Lung (tissue), 12 donors: Measurements from ENCODE around the gene KLK11. TPM values are rescaled to one million over a fixed set of nuclear protein-coding genes. Genes with fewer than 3 reads are reported as not detected.

Source experiments
- ATAC-seq: fragments of 200-7000 bp; cut with Tn5 transposase; one replicate; pipeline ENCODE4 v1.9.1; 2020; ENCODE audit warnings: moderate number of reproducible peaks; ENCODE audit not compliant: insufficient read depth, low FRiP score
- DNase-seq, 3 donors: peaks; one replicate each; pipeline ENCODE4 v3.0.0-alpha.2; 2013 to 2017
- H3K27ac ChIP-seq, 2 donors: one replicate each; pipeline ENCODE4 v1.5.1; 2013; ENCODE audit warnings: mild to moderate bottlenecking in 2 of 2, moderate library complexity in 2 of 2, control low read depth in 1 of 2, inconsistent platforms in 1 of 2, low read depth in 1 of 2, low read length in 1 of 2
- H3K27me3 ChIP-seq, 3 donors: one replicate each; pipeline ENCODE4 v1.5.1; 2013; ENCODE audit warnings: low read length in 2 of 3; ENCODE audit not compliant: control insufficient read depth in 3 of 3, insufficient read depth in 3 of 3
- H3K36me3 ChIP-seq, 4 donors: one replicate each; pipeline ENCODE4 v1.5.1; 2013; ENCODE audit warnings: low read length in 4 of 4, mild to moderate bottlenecking in 1 of 4, moderate library complexity in 1 of 4; ENCODE audit not compliant: control insufficient read depth in 4 of 4, insufficient read depth in 4 of 4
- H3K4me1 ChIP-seq, 5 donors: one replicate each; pipeline ENCODE4 v1.5.1; 2013; ENCODE audit warnings: low read length in 5 of 5, mild to moderate bottlenecking in 2 of 5, moderate library complexity in 1 of 5; ENCODE audit not compliant: control insufficient read depth in 5 of 5, insufficient read depth in 5 of 5
- H3K4me3 ChIP-seq: one replicate; pipeline ENCODE4 v1.5.1; 2013; ENCODE audit warnings: mild to moderate bottlenecking, control low read depth, moderate library complexity
- H3K9ac ChIP-seq, 2 donors: one replicate each; pipeline ENCODE4 v1.5.1; 2013; ENCODE audit warnings: low read length in 2 of 2, control low read depth in 1 of 2; ENCODE audit not compliant: insufficient read depth in 1 of 2
- H3K9me3 ChIP-seq, 4 donors: one replicate each; pipeline ENCODE4 v1.5.1; 2013; ENCODE audit warnings: low read length in 3 of 4, mild to moderate bottlenecking in 1 of 4, moderate library complexity in 1 of 4; ENCODE audit not compliant: control insufficient read depth in 4 of 4, insufficient read depth in 3 of 4
- WGBS, 2 donors: extraction: QIAGEN DNeasy Blood & Tissue Kit; methylation state at CpG; one replicate each; pipeline ENCODE4 v1.1.7; 2013; 5-methylcytosine and 5-hydroxymethylcytosine counted together
- polyA plus RNA-seq, 2 donors: library from polyadenylated mRNA; stranded (reverse); fragments of 200-250 nt; gene quantifications; one replicate each; pipeline ENCODE4 v1.2.1, GENCODE V29; 2013
- total RNA-seq, 2 donors: library from RNA; depleted of rRNA in 1 of 2; stranded (reverse); fragments of >200 nt in 1 of 2; gene quantifications; one replicate each; pipeline ENCODE4 v1.2.1, GENCODE V29; 2014 to 2021
- TF ChIP-seq, protein P1 (sequence below): IDR thresholded peaks from 2 replicates; pipeline ENCODE4 v1.5.1; 2012; ENCODE audit warnings: mild to moderate bottlenecking; ENCODE audit errors: control extremely low read depth, extremely low read depth
- donor health status: control.
- donor health status: control.
- donor health status: Bipolar disorder and iron deficiency.
- donor health status: healthy.
- donor health status: DM: yes; HTN: yes; CAD: no.

The KLK11 gene
- total and polyA plus RNA-seq, 4 donors: 14.1 to 38.6 (median 19.5) TPM

DNA sequence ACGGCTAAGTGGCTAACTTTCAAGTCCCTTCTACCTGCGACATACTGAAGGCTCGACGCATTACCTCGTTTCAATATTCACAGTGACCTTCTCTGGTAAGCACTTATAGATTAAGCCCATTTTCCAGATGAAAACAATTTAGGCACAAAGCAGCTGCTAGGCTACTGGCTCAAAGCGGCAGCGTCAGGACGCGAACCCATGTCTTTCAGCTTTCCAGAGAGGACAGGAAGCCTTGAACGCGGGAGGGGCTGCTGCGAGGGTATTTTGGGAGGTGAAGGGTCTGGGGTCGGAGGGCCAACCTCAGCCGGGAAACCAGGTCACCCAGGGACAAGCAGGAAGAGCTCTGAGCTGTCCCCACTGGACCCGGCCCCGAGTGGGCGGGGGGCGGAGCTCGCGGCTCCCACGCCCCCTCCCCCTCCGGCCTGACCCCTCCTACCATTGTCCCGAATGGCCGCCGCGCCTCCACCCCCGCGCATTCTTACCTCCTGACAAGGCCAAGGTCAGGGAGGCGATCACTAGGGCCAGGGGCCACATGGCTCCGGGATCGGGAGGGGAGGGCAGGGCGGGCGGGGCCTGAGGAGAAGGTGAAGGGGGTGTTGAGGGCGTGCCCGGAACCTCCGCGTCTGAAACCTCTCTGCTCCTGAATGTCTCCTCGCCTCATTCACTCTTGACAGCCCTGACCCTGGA is 38.3 kb upstream of the KLK11 start, which contains the start of gene KLK13:
Gene KLK13, minus strand, starts transcription at position 559 of the 687 bp plus-strand sequence. Its CDS starts 25 bp downstream, at position 534.
- peaks cover 0 to 6% (median 5%) of the 10 kb centered on the region in 3 donors for H3K27me3 ChIP-seq
- ATAC-seq: peak; percentile 34
- 15 to 16% methylated on average over 34 to 38 of the region's 38 CpGs for WGBS, 2 donors
- DNase-seq: peak in 1 of 3 donors; percentile 4
- no peak within 1 kb of the TSS for H3K9ac ChIP-seq
- TF ChIP-seq, protein P1, sequence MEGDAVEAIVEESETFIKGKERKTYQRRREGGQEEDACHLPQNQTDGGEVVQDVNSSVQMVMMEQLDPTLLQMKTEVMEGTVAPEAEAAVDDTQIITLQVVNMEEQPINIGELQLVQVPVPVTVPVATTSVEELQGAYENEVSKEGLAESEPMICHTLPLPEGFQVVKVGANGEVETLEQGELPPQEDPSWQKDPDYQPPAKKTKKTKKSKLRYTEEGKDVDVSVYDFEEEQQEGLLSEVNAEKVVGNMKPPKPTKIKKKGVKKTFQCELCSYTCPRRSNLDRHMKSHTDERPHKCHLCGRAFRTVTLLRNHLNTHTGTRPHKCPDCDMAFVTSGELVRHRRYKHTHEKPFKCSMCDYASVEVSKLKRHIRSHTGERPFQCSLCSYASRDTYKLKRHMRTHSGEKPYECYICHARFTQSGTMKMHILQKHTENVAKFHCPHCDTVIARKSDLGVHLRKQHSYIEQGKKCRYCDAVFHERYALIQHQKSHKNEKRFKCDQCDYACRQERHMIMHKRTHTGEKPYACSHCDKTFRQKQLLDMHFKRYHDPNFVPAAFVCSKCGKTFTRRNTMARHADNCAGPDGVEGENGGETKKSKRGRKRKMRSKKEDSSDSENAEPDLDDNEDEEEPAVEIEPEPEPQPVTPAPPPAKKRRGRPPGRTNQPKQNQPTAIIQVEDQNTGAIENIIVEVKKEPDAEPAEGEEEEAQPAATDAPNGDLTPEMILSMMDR: no peak
- H3K4me3 ChIP-seq: no peak within 1 kb of the TSS
- H3K9me3 ChIP-seq: peaks cover 0 to 11% (median 0%) of the 10 kb centered on the region in 4 donors
- no peaks in the 10 kb centered on the region for H3K36me3 ChIP-seq
- H3K4me1 ChIP-seq: peaks cover 0 to 1% (median 0%) of the 10 kb centered on the region in 5 donors
- H3K27ac ChIP-seq: no peak within 1 kb of the TSS

DNA sequence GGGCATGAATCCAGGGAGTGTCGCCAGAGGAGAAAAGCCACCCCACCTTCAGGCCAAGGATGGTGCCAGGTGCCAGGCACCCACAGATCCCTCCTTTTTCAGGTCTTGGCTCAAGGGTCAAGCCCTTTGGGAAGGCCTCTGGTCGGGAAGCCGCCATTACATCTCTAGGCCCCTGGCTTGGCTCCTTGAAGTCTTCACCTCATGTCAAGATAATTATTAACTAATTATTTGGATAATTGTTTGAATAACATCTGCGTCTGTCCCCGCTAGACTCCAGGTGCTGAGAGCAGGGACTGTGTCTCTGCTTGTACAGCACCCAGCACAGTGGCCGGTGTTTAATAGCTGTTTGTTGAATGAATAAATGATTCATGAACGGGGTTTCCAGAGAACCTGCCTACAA is 37.2 kb upstream of the KLK11 start:
- Histone ChIP-seq H3K36me3 (no peaks in the 10 kb centered on the region), H3K27me3 (peaks cover 0 to 6% (median 5%) of the 10 kb centered on the region in 3 donors), H3K27ac (no peak overlapping the region), H3K4me3 (no peak overlapping the region), H3K9ac (no peak overlapping the region), H3K9me3 (peaks cover 0 to 11% (median 0%) of the 10 kb centered on the region in 4 donors), H3K4me1 (peaks cover 0 to 1% (median 0%) of the 10 kb centered on the region in 5 donors)
- TF ChIP-seq, protein P1: no peak
- ATAC-seq (no peak), DNase-seq (no peak)
- 78 to 94% methylated on average over 7 of the region's 7 CpGs for WGBS, 2 donors

DNA sequence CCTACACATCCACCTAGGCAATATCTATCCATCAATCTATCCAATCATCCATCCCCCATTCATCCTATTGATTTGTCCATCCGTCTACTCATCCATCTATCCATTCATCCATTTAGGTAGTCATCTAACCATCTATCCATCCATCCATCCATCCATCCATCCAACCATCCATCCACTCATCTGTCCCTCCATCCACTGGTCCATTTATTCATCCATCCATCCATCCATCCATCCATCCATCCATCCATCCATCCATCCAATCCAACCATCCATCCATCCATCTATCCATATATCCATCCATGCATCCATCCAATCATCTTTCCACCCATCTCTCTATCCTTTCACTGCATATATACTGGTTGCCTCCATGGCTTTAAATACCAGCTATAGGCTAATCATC is 34.6 kb upstream of the KLK11 start:
- H3K4me3 ChIP-seq: no peak overlapping the region
- no peaks in the 10 kb centered on the region for H3K36me3 ChIP-seq
- no peak overlapping the region for H3K27ac ChIP-seq
- H3K9ac ChIP-seq: no peak overlapping the region
- peaks cover 0 to 1% (median 0%) of the 10 kb centered on the region in 5 donors for H3K4me1 ChIP-seq
- no peak for ATAC-seq
- TF ChIP-seq, protein P1: no peak
- H3K27me3 ChIP-seq: peaks cover 0 to 6% (median 5%) of the 10 kb centered on the region in 3 donors
- peaks cover 0 to 7% (median 0%) of the 10 kb centered on the region in 4 donors for H3K9me3 ChIP-seq
- 0 to 45% methylated on average over 1 of the region's 1 CpG for WGBS, 2 donors
- DNase-seq: no peak
